Neural progenitor cell (in vitro differentiated cells): ENCODE measurements around the gene PLOD1. TPM values are rescaled to one million over a fixed set of nuclear protein-coding genes. Genes with fewer than 3 reads are reported as not detected.
"Not testable (repeated sequence)": the region's sequence is repeated elsewhere in the genome, so short reads cannot be mapped to it uniquely, and the experiment has no call there.

Source experiments
- DNase-seq: peaks from one replicate; pipeline ENCODE4 v3.0.0-alpha.2; 2016; ENCODE audit warnings: low spot score
- H2AFZ ChIP-seq: fragments of 200-600 bp; sonication (generic); replicated peaks from 2 replicates; pipeline ENCODE4 v1.6.1; 2016; ENCODE audit warnings: antibody characterized with exemption
- H3F3A ChIP-seq: fragments of 200-600 bp; sonication (generic); 2 replicates; pipeline ENCODE4 v1.6.1; 2016; ENCODE audit warnings: antibody characterized with exemption, low read depth
- H3K27ac ChIP-seq: fragments of 200-600 bp; sonication (generic); 2 replicates; pipeline ENCODE4 v1.5.1; 2016; ENCODE audit warnings: mild to moderate bottlenecking
- H3K27me3 ChIP-seq: fragments of 200-600 bp; sonication (generic); 2 replicates; pipeline ENCODE4 v1.6.1; 2016; ENCODE audit warnings: mild to moderate bottlenecking, moderate library complexity
- H3K36me3 ChIP-seq: fragments of 200-600 bp; sonication (generic); 2 replicates; pipeline ENCODE4 v1.5.1; 2016
- H3K4me1 ChIP-seq: fragments of 200-600 bp; sonication (generic); 2 replicates; pipeline ENCODE4 v1.6.1; 2016; ENCODE audit warnings: mixed run types
- H3K4me2 ChIP-seq: fragments of 200-600 bp; sonication (generic); 2 replicates; pipeline ENCODE4 v1.6.1; 2016
- H3K4me3 ChIP-seq: fragments of 200-600 bp; sonication (generic); 2 replicates; pipeline ENCODE4 v1.5.1; 2016
- H3K79me2 ChIP-seq: fragments of 200-600 bp; sonication (generic); 2 replicates; pipeline ENCODE4 v1.6.1; 2016; ENCODE audit warnings: low read depth
- H3K9ac ChIP-seq: fragments of 200-600 bp; sonication (generic); 2 replicates; pipeline ENCODE4 v1.6.1; 2016
- H3K9me3 ChIP-seq: fragments of 200-600 bp; sonication (generic); 2 replicates; pipeline ENCODE4 v1.5.1; 2016; ENCODE audit warnings: low read depth
- H4K20me1 ChIP-seq: fragments of 200-600 bp; sonication (generic); 2 replicates; pipeline ENCODE4 v1.6.1; 2016; ENCODE audit warnings: low read depth
- H3K27ac Mint-ChIP-seq: 3 replicates; pipeline ENCODE4 v1.8.0; 2021; ENCODE audit warnings: mixed read lengths
- H3K27me3 Mint-ChIP-seq: 2 replicates; pipeline ENCODE4 v1.8.0; 2022; ENCODE audit warnings: low read depth, mild to moderate bottlenecking, inconsistent platforms, moderate library complexity, mixed read lengths; ENCODE audit not compliant: insufficient read depth
- H3K36me3 Mint-ChIP-seq: 3 replicates; pipeline ENCODE4 v1.8.0; 2021; ENCODE audit warnings: mixed read lengths
- H3K4me1 Mint-ChIP-seq: 3 replicates; pipeline ENCODE4 v1.8.0; 2021; ENCODE audit warnings: mixed read lengths
- H3K4me3 Mint-ChIP-seq: 3 replicates; pipeline ENCODE4 v1.8.0; 2021; ENCODE audit warnings: mild to moderate bottlenecking, moderate library complexity, mixed read lengths
- H3K9me3 Mint-ChIP-seq: 3 replicates; pipeline ENCODE4 v1.8.0; 2020; ENCODE audit warnings: mixed read lengths
- CTCF ChIP-seq: fragments of 200-600 bp; sonication (generic); IDR thresholded peaks from 2 replicates; pipeline ENCODE4 v1.5.1; 2017; ENCODE audit warnings: antibody characterized with exemption, mild to moderate bottlenecking
- EZH2 ChIP-seq: fragments of 200-600 bp; sonication (generic); IDR thresholded peaks from 2 replicates; pipeline ENCODE4 v1.6.1; 2017; ENCODE audit warnings: antibody characterized with exemption, mild to moderate bottlenecking, moderate library complexity
- EZH2phosphoT487 ChIP-seq: fragments of 200-600 bp; sonication (generic); IDR thresholded peaks from 2 replicates; pipeline ENCODE4 v1.6.1; 2017; ENCODE audit warnings: antibody characterized with exemption
- total RNA-seq: library from RNA; depleted of rRNA; stranded (reverse); fragments of >200 nt; gene quantifications from 2 replicates; pipeline ENCODE4 v1.2.3, GENCODE V29; 2015; ENCODE audit warnings: low replicate concordance

PLOD1 gene
- total RNA-seq, 1 donor from 2014 or later, result 27.2 TPM

GRCh38 chr1:11938722-11939526 is 4.4 kb downstream of the PLOD1 start:
- Histone ChIP-seq H3F3A (peaks cover 20% of the 10 kb centered on the region), H3K9me3 (no peaks in the 10 kb centered on the region), H3K4me3 (no peak overlapping the region), H3K27me3 (no peaks in the 10 kb centered on the region), H2AFZ (no peak overlapping the region), H3K9ac (peak overlapping the region; percentile 37), H3K4me2 (no peak overlapping the region), H3K4me1 (peaks cover 3% of the 10 kb centered on the region), H3K27ac (peak overlapping the region; percentile 29), H4K20me1 (no peaks in the 10 kb centered on the region), H3K36me3 (no peaks in the 10 kb centered on the region), H3K79me2 (no peaks in the 10 kb centered on the region)
- no peaks in the 10 kb centered on the region for H3K9me3 Mint-ChIP-seq
- H3K27me3 Mint-ChIP-seq, result peaks cover 2% of the 10 kb centered on the region
- H3K4me1 Mint-ChIP-seq, result peaks cover 28% of the 10 kb centered on the region
- TF ChIP-seq CTCF (no peak), EZH2 (no peak), EZH2phosphoT487 (no peak)
- no peaks in the 10 kb centered on the region for H3K36me3 Mint-ChIP-seq
- peak overlapping the region; percentile 79 for H3K27ac Mint-ChIP-seq
- DNase-seq, result no peak
- no peak overlapping the region for H3K4me3 Mint-ChIP-seq

- H3K4me1 Mint-ChIP-seq, result peaks cover 32% of the 10 kb centered on the region
- not testable (repeated sequence) for H3K27ac ChIP-seq, H3K9ac ChIP-seq, H3K9me3 ChIP-seq, DNase-seq, H3K4me3 ChIP-seq, H4K20me1 ChIP-seq, H2AFZ ChIP-seq, H3K27me3 ChIP-seq, H3K4me1 ChIP-seq, H3K4me3 Mint-ChIP-seq, H3K36me3 ChIP-seq, H3K27me3 Mint-ChIP-seq, H3K27ac Mint-ChIP-seq, H3K4me2 ChIP-seq, H3K36me3 Mint-ChIP-seq, H3K9me3 Mint-ChIP-seq, H3K79me2 ChIP-seq
- H3F3A ChIP-seq, result peaks cover 12% of the 10 kb centered on the region
Observed at GRCh38 chr1:11939794-11940193, 5.3 kb downstream of the PLOD1 start.

- Mint-ChIP-seq H3K4me1 (peaks cover 35% of the 10 kb centered on the region), H3K27ac (no peak overlapping the region), H3K9me3 (no peaks in the 10 kb centered on the region), H3K36me3 (peaks cover 2% of the 10 kb centered on the region), H3K4me3 (no peak overlapping the region), H3K27me3 (peaks cover 4% of the 10 kb centered on the region)
- TF ChIP-seq CTCF, result no peak
- TF ChIP-seq EZH2phosphoT487, result no peak
- no peak for TF ChIP-seq EZH2
- H2AFZ ChIP-seq, result no peak overlapping the region
- DNase-seq, result no peak
- H3K4me2 ChIP-seq, result no peak overlapping the region
- no peak overlapping the region for H3K9ac ChIP-seq
- H3K79me2 ChIP-seq, result no peaks in the 10 kb centered on the region
- H3K27me3 ChIP-seq, result no peaks in the 10 kb centered on the region
- H3K4me1 ChIP-seq, result peaks cover 5% of the 10 kb centered on the region
- no peaks in the 10 kb centered on the region for H4K20me1 ChIP-seq
- H3F3A ChIP-seq, result peaks cover 8% of the 10 kb centered on the region
- no peaks in the 10 kb centered on the region for H3K36me3 ChIP-seq
- no peak overlapping the region for H3K4me3 ChIP-seq
- H3K27ac ChIP-seq, result no peak overlapping the region
- H3K9me3 ChIP-seq, result no peaks in the 10 kb centered on the region
Observed at GRCh38 chr1:11940260-11940921, 5.9 kb downstream of the PLOD1 start.

GRCh38 chr1:11942280-11942679 is 7.8 kb downstream of the PLOD1 start:
- no peak for DNase-seq
- H3K4me1 ChIP-seq, result peaks cover 5% of the 10 kb centered on the region
- no peak overlapping the region for H3K9ac ChIP-seq
- Mint-ChIP-seq H3K27ac (no peak overlapping the region), H3K27me3 (peaks cover 4% of the 10 kb centered on the region), H3K36me3 (peaks cover 7% of the 10 kb centered on the region), H3K4me1 (peaks cover 35% of the 10 kb centered on the region), H3K9me3 (no peaks in the 10 kb centered on the region), H3K4me3 (no peak overlapping the region)
- H2AFZ ChIP-seq, result no peak overlapping the region
- no peaks in the 10 kb centered on the region for H3K9me3 ChIP-seq
- H3K79me2 ChIP-seq, result no peaks in the 10 kb centered on the region
- no peak overlapping the region for H3K4me3 ChIP-seq
- H3K36me3 ChIP-seq, result no peaks in the 10 kb centered on the region
- H3K4me2 ChIP-seq, result no peak overlapping the region
- H4K20me1 ChIP-seq, result no peaks in the 10 kb centered on the region
- TF ChIP-seq EZH2phosphoT487 (no peak), EZH2 (no peak), CTCF (no peak)
- H3K27ac ChIP-seq, result no peak overlapping the region
- H3K27me3 ChIP-seq, result no peaks in the 10 kb centered on the region
- peaks cover 8% of the 10 kb centered on the region for H3F3A ChIP-seq
